ENCODE measurements around the gene TRAPPC4. TPM values are rescaled to one million over a fixed set of nuclear protein-coding genes. Genes with fewer than 3 reads are reported as not detected.

Gene TRAPPC4
- total and polyA plus RNA-seq, 2 of the 8 experiments (the other 6 are each of a cell fraction or from before 2014, with no cell fraction given) = 94.3 to 223 TPM

GRCh38 chr11:119052163-119052814, 33.7 kb downstream of the TRAPPC4 start:
- Histone ChIP-seq H3K4ac (replicated peaks; ENCODE audit: insufficient read length, low read depth, low read length) (no peak overlapping the region), H3K36me3 (ENCODE audit: control insufficient read depth in 2 of 4, insufficient read depth in 4 of 4, low read length in 3 of 4) (peaks cover 58 to 79% (median 77%) of the 10 kb centered on the region in 4 experiments), H3K9ac (replicated peaks in 1 of 4; ENCODE audit: extremely low read depth in 1 of 4, low read depth in 3 of 4, low read length in 3 of 4) (no peak overlapping the region), H4K8ac (ENCODE audit: extremely low read depth, insufficient read depth, low read length) (no peak overlapping the region), H2BK12ac (ENCODE audit: low read depth, low read length) (no peak overlapping the region), H3K79me2 (ENCODE audit: control insufficient read depth in 1 of 2, insufficient read depth in 2 of 2, low read length in 2 of 2) (peaks cover 8 to 21% of the 10 kb centered on the region in 2 experiments; a peak in 3 of 4 replicates), H2AK5ac (ENCODE audit: low read depth, low read length) (no peak overlapping the region), H3K4me3 (ENCODE audit: extremely low read depth in 1 of 4, insufficient read depth in 2 of 4, low read depth in 3 of 4, low read length in 4 of 4) (no peak overlapping the region), H3K4me1 (replicated peaks in 1 of 4; ENCODE audit: control insufficient read depth in 3 of 4, insufficient read depth in 4 of 4, low read length in 3 of 4) (peaks cover 0 to 5% (median 2%) of the 10 kb centered on the region in 4 experiments; a peak in 4 of 7 replicates), H3K56ac (replicated peaks; ENCODE audit: insufficient read length, low read depth, low read length) (no peak overlapping the region), H3K27me3 (replicated peaks in 1 of 4; ENCODE audit: control insufficient read depth in 3 of 4, extremely low read depth in 1 of 4, insufficient read depth in 3 of 4, low read length in 3 of 4) (no peaks in the 10 kb centered on the region), H2BK120ac (replicated peaks; ENCODE audit: low read depth, low read length) (no peak overlapping the region), H2BK5ac (ENCODE audit: low read depth, low read length) (no peak overlapping the region), H3K4me2 (ENCODE audit: insufficient read depth in 1 of 2, low read depth in 2 of 2, low read length in 2 of 2) (no peak overlapping the region), H2BK20ac (ENCODE audit: low read length) (no peak overlapping the region), H2AFZ (ENCODE audit: low read length) (no peak overlapping the region), H2BK15ac (ENCODE audit: low read length) (no peak overlapping the region), H4K20me1 (replicated peaks in 1 of 2; ENCODE audit: control insufficient read depth in 1 of 2, insufficient read depth in 2 of 2, low read length in 2 of 2) (peaks cover 3 to 33% of the 10 kb centered on the region in 2 experiments), H3K23ac (ENCODE audit: insufficient read length) (no peak overlapping the region), H3K18ac (ENCODE audit: extremely low read depth, low read length) (no peak overlapping the region), H3K9me3 (ENCODE audit: insufficient read depth in 2 of 2, low read depth in 1 of 2, low read length in 1 of 2) (no peaks in the 10 kb centered on the region), H3K23me2 (ENCODE audit: low read depth, low read length) (peaks cover 4% of the 10 kb centered on the region), H3K79me1 (ENCODE audit: low read depth, low read length) (peaks cover 16% of the 10 kb centered on the region), H4K91ac (replicated peaks; ENCODE audit: insufficient read length, low read length) (no peak overlapping the region), H4K5ac (ENCODE audit: insufficient read length, low read depth, low read length) (no peak overlapping the region), H3K27ac (ENCODE audit: low read depth, low read length) (no peak overlapping the region), H3K14ac (ENCODE audit: insufficient read length) (no peak overlapping the region)
- CTCF ChIA-PET (ENCODE audit: partially characterized antibody) = no interaction called here
- 93% methylated on average over 23 of the region's 23 CpGs; no CpG with 5 or more reads in 1 of the 2 experiments for WGBS, 2 experiments (ENCODE audit: extremely low coverage in 1 of 2, insufficient coverage in 1 of 2, insufficient read length in 1 of 2, insufficient replicate concordance in 2 of 2, low coverage in 1 of 2, low lambda C conversion rate in 2 of 2, missing lambda C conversion rate in 1 of 2)
- no peak for TF ChIP-seq USF2 (IDR thresholded peaks at IDR 0.05; ENCODE audit: low read length)
- TF ChIP-seq ATF2 (IDR thresholded peaks at IDR 0.05; ENCODE audit: low read length) = no peak
- TF ChIP-seq ASH2L (IDR thresholded peaks at IDR 0.05; ENCODE audit: low read length) = no peak
- no peak for TF ChIP-seq SP4 (IDR thresholded peaks at IDR 0.05; ENCODE audit: low read length)
- TF ChIP-seq ATF3 (IDR thresholded peaks at IDR 0.05; ENCODE audit: insufficient read depth, low read depth, low read length) = no peak
- DNase-seq (ENCODE audit: low read depth in 1 of 2, low spot score in 2 of 2) (no peak), FAIRE-seq (no peak)
- POLR2A ChIA-PET (ENCODE audit: partially characterized antibody) = interaction anchor here (0.9 to 2.2 kb wide), 6 partner anchors 11 to 44 kb away, joined by 3 to 14 read pairs (median 5); partner anchors contain the start of gene VPS11
